HFFc6 (cell line): ENCODE results near the gene ANKRD39. TPM values are rescaled to one million over a fixed set of nuclear protein-coding genes. Genes with fewer than 3 reads are reported as not detected.

Experiments used
- DNase-seq: peaks from one replicate; pipeline ENCODE4 v3.0.0-alpha.2; 2018
- H3K27ac Mint-ChIP-seq: 2 replicates; pipeline ENCODE4 v1.8.0; 2020; ENCODE audit warnings: mild to moderate bottlenecking, mixed read lengths
- H3K27me3 Mint-ChIP-seq: 2 replicates; pipeline ENCODE4 v1.8.0; 2021; ENCODE audit warnings: mild to moderate bottlenecking, moderate library complexity, mixed read lengths; ENCODE audit not compliant: insufficient read depth
- H3K36me3 Mint-ChIP-seq: 2 replicates; pipeline ENCODE4 v1.8.0; 2021; ENCODE audit warnings: low read depth, mixed read lengths
- H3K4me1 Mint-ChIP-seq: 2 replicates; pipeline ENCODE4 v1.8.0; 2020; ENCODE audit warnings: low read depth, mixed read lengths
- H3K4me3 Mint-ChIP-seq: 2 replicates; pipeline ENCODE4 v1.8.0; 2020; ENCODE audit warnings: mild to moderate bottlenecking, moderate library complexity, mixed read lengths
- H3K9me3 Mint-ChIP-seq: 2 replicates; pipeline ENCODE4 v1.8.0; 2020; ENCODE audit warnings: mild to moderate bottlenecking, mixed read lengths
- CTCF ChIP-seq: fragments of 200-600 bp; sonication (generic); IDR thresholded peaks from 2 replicates; pipeline ENCODE4 v1.5.0; 2021; ENCODE audit warnings: antibody characterized with exemption, mild to moderate bottlenecking
- total RNA-seq, 6 experiments: library from RNA; stranded (reverse); fragmentation: NEBNext Ultra II Directional; extraction: Animal tissue kit (Norgen Biotek cat#: 25700); gene quantifications; 2 replicates in 1 of 6; 3 replicates in 5 of 6; pipeline ENCODE4 v1.2.3, GENCODE V29; 2021

Gene ANKRD39
- total RNA-seq, 6 experiments from 2014 or later = 14.7 to 16.3 (median 15.3) TPM

- TF ChIP-seq CTCF = no peak
- Mint-ChIP-seq H3K4me1 (peaks cover 10% of the 10 kb centered on the region; the same call in 1 of the 2 replicates), H3K9me3 (no peaks in the 10 kb centered on the region), H3K36me3 (no peaks in the 10 kb centered on the region), H3K4me3 (no peak overlapping the region), H3K27me3 (peaks cover 21% of the 10 kb centered on the region), H3K27ac (no peak overlapping the region)
- no peak for DNase-seq
Measured at GRCh38 chr2:96899413-96899741, 41.6 kb upstream of the ANKRD39 start.

GRCh38 chr2:96898641-96899412 is 41.0 kb upstream of the ANKRD39 start:
- Mint-ChIP-seq H3K4me3 (no peak overlapping the region), H3K9me3 (no peaks in the 10 kb centered on the region), H3K27me3 (peaks cover 21% of the 10 kb centered on the region), H3K36me3 (no peaks in the 10 kb centered on the region), H3K4me1 (peaks cover 10% of the 10 kb centered on the region; the same call in 1 of the 2 replicates), H3K27ac (no peak overlapping the region)
- no peak for TF ChIP-seq CTCF
- DNase-seq = peak; percentile 19

GRCh38 chr2:96898135-96898505 is 40.3 kb upstream of the ANKRD39 start:
- DNase-seq = no peak
- H3K27me3 Mint-ChIP-seq = peaks cover 21% of the 10 kb centered on the region
- no peak overlapping the region for H3K4me3 Mint-ChIP-seq
- peaks cover 10% of the 10 kb centered on the region; the same call in 1 of the 2 replicates for H3K4me1 Mint-ChIP-seq
- no peak overlapping the region for H3K27ac Mint-ChIP-seq
- TF ChIP-seq CTCF = no peak
- no peaks in the 10 kb centered on the region for H3K36me3 Mint-ChIP-seq
- H3K9me3 Mint-ChIP-seq = no peaks in the 10 kb centered on the region

GRCh38 chr2:96897491-96898134 is 39.8 kb upstream of the ANKRD39 start:
- H3K4me3 Mint-ChIP-seq = no peak overlapping the region
- peaks cover 24% of the 10 kb centered on the region for H3K27me3 Mint-ChIP-seq
- no peak for DNase-seq
- no peaks in the 10 kb centered on the region for H3K9me3 Mint-ChIP-seq
- H3K27ac Mint-ChIP-seq = no peak overlapping the region
- TF ChIP-seq CTCF = no peak
- H3K4me1 Mint-ChIP-seq = peaks cover 10% of the 10 kb centered on the region; the same call in 1 of the 2 replicates
- H3K36me3 Mint-ChIP-seq = no peaks in the 10 kb centered on the region

- no peaks in the 10 kb centered on the region for H3K9me3 Mint-ChIP-seq
- no peak overlapping the region for H3K27ac Mint-ChIP-seq
- peaks cover 21% of the 10 kb centered on the region for H3K27me3 Mint-ChIP-seq
- H3K4me3 Mint-ChIP-seq = no peak overlapping the region
- peaks cover 18% of the 10 kb centered on the region for H3K4me1 Mint-ChIP-seq
- TF ChIP-seq CTCF = no peak
- no peak for DNase-seq
- no peaks in the 10 kb centered on the region for H3K36me3 Mint-ChIP-seq
Measured at GRCh38 chr2:96895746-96896651, 38.2 kb upstream of the ANKRD39 start.
